Body of pancreas (tissue), 4 donors: Measurements from ENCODE around the gene ACVR1. TPM values are rescaled to one million over a fixed set of nuclear protein-coding genes. Genes with fewer than 3 reads are reported as not detected.
A peak's percentile ranks its signal among the peaks of the same experiment; 100 is the strongest.
"Not testable (repeated sequence)": the region's sequence is repeated elsewhere in the genome, so short reads cannot be mapped to it uniquely, and the experiment has no call there.

ENCODE experiments used
- ATAC-seq: fragments of 150-250 bp; one replicate; pipeline ENCODE4 v1.9.1; 2016
- DNase-seq, 4 donors: peaks; one replicate each; pipeline ENCODE4 v3.0.0-alpha.2; 2019
- H3K27ac ChIP-seq, 4 donors: fragments of 200-600 bp; sonication (generic); 1 replicate in 3 of 4; 2 replicates in 1 of 4; pipeline versions ENCODE4 v1.5.1 to v1.6.1; 2016 to 2019; ENCODE audit warnings: mild to moderate bottlenecking in 1 of 4, mixed read lengths in 1 of 4, moderate library complexity in 1 of 4
- H3K27me3 ChIP-seq, 2 donors: fragments of 200-600 bp; sonication (generic); one replicate each; pipeline ENCODE4 v1.6.0; 2016; ENCODE audit warnings: mild to moderate bottlenecking in 1 of 2
- H3K36me3 ChIP-seq, 2 donors: fragments of 200-600 bp; sonication (generic); replicated peaks in 1 of 2; 2 replicates each; pipeline ENCODE4 v1.5.1; 2016; ENCODE audit warnings: low read depth in 2 of 2; ENCODE audit not compliant: insufficient read depth in 1 of 2
- H3K4me1 ChIP-seq: fragments of 200-600 bp; sonication (generic); one replicate; pipeline ENCODE4 v1.6.0; 2016
- H3K4me3 ChIP-seq, 2 donors: fragments of 200-600 bp; sonication (generic); 1 replicate in 1 of 2; 2 replicates in 1 of 2; pipeline ENCODE4 v1.5.1; 2016 to 2019
- H3K9me3 ChIP-seq, 3 donors: fragments of 200-600 bp; sonication (generic); 1 replicate in 2 of 3; 2 replicates in 1 of 3; pipeline ENCODE4 v1.5.1; 2016
- POLR2A ChIP-seq, 3 donors: fragments of 450-650 bp; IDR thresholded peaks; one replicate each; pipeline ENCODE4 v1.6.1; 2016; ENCODE audit warnings: antibody characterized with exemption in 3 of 3, mild to moderate bottlenecking in 2 of 3
- WGBS, 2 donors: methylation state at CpG; one replicate each; pipeline ENCODE4 v1.1.5; 2017; 5-methylcytosine and 5-hydroxymethylcytosine counted together
- intact Hi-C: fragments of 100-400 bp; cut with DNase I; formaldehyde crosslinking; loops from one replicate; pipeline ENCODE4 v1.15.1; 2023
- total RNA-seq, 2 donors: library from RNA; depleted of rRNA; stranded (reverse); fragments of >200 nt; gene quantifications; one replicate each; pipeline ENCODE4 v1.1.0, GENCODE V29; 2016
- TF ChIP-seq, protein P1 (sequence below), 7 experiments: fragments of 450-650 bp in 4 of 7; fragments of 200-600 bp in 3 of 7; sonication (generic) in 3 of 7; IDR thresholded peaks; one replicate each; pipeline ENCODE4 v1.5.1; 2016 to 2019; ENCODE audit warnings: antibody characterized with exemption in 7 of 7

Gene ACVR1
- total RNA-seq, 2 donors from 2014 or later, result 14.0 to 18.5 TPM

GRCh38 chr2:157891643-157892041, 15.5 kb upstream of the ACVR1 start:
- Histone ChIP-seq H3K27me3 (no peaks in the 10 kb centered on the region), H3K36me3 (no peaks in the 10 kb centered on the region), H3K27ac (no peak overlapping the region), H3K4me3 (no peak overlapping the region), H3K9me3 (no peaks in the 10 kb centered on the region), H3K4me1 (no peaks in the 10 kb centered on the region)
- intact Hi-C loops, result no loop called here
- no peak for TF ChIP-seq POLR2A (IDR thresholded peaks at IDR 0.05)
- TF ChIP-seq, protein P1, sequence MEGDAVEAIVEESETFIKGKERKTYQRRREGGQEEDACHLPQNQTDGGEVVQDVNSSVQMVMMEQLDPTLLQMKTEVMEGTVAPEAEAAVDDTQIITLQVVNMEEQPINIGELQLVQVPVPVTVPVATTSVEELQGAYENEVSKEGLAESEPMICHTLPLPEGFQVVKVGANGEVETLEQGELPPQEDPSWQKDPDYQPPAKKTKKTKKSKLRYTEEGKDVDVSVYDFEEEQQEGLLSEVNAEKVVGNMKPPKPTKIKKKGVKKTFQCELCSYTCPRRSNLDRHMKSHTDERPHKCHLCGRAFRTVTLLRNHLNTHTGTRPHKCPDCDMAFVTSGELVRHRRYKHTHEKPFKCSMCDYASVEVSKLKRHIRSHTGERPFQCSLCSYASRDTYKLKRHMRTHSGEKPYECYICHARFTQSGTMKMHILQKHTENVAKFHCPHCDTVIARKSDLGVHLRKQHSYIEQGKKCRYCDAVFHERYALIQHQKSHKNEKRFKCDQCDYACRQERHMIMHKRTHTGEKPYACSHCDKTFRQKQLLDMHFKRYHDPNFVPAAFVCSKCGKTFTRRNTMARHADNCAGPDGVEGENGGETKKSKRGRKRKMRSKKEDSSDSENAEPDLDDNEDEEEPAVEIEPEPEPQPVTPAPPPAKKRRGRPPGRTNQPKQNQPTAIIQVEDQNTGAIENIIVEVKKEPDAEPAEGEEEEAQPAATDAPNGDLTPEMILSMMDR (IDR thresholded peaks at IDR 0.05), result no peak
- no peak for ATAC-seq
- no peak for DNase-seq
- 86 to 89% methylated on average over 1 of the region's 1 CpG for WGBS, 2 donors

- intact Hi-C loops, result no loop called here
- Histone ChIP-seq H3K27ac (no peak overlapping the region), H3K4me3 (no peak overlapping the region), H3K9me3 (no peaks in the 10 kb centered on the region), H3K27me3 (no peaks in the 10 kb centered on the region), H3K36me3 (no peaks in the 10 kb centered on the region), H3K4me1 (no peaks in the 10 kb centered on the region)
- WGBS, 2 donors, result 70 to 72% methylated on average over 2 of the region's 2 CpGs
- TF ChIP-seq, protein P1 (IDR thresholded peaks at IDR 0.05), result no peak
- no peak for TF ChIP-seq POLR2A (IDR thresholded peaks at IDR 0.05)
- DNase-seq (no peak), ATAC-seq (no peak)
Observed at GRCh38 chr2:157890969-157891642, 15.0 kb upstream of the ACVR1 start.

GRCh38 chr2:157887946-157888345, 11.8 kb upstream of the ACVR1 start:
- H3K27ac ChIP-seq, result no peak overlapping the region
- no peak for TF ChIP-seq POLR2A (IDR thresholded peaks at IDR 0.05)
- TF ChIP-seq, protein P1 (IDR thresholded peaks at IDR 0.05), result no peak
- no peaks in the 10 kb centered on the region for H3K27me3 ChIP-seq
- no peaks in the 10 kb centered on the region for H3K9me3 ChIP-seq
- no peak overlapping the region for H3K4me3 ChIP-seq
- ATAC-seq, result no peak
- H3K36me3 ChIP-seq, result no peaks in the 10 kb centered on the region
- DNase-seq, result no peak
- WGBS, 2 donors, result 54 to 55% methylated on average over 3 of the region's 3 CpGs
- intact Hi-C loops, result no loop called here
- H3K4me1 ChIP-seq, result no peaks in the 10 kb centered on the region

DNA sequence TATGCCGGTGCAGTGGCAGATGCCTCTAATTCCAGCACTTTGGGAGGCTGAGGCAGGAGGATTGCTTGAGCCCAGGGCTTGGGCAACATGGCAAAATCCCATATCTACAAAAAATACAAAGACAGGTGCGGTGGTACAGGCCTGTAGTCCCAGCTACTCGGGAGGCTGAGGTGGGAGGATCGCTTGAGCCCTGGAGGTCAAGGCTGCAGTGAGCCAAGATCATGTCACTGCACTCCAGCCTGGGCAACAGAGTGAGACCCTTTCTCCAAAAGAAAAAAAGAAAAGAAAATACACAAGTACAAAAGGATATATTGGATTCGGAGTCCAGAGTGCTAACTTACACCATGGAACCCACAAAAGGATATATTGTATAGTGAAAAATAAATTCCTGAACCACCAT, 8.4 kb upstream of the ACVR1 start:
- H3K27me3 ChIP-seq, H3K9me3 ChIP-seq, DNase-seq, H3K36me3 ChIP-seq, H3K4me3 ChIP-seq, intact Hi-C loops, ATAC-seq, H3K27ac ChIP-seq: not testable (repeated sequence)
- H3K4me1 ChIP-seq, result peaks cover 20% of the 10 kb centered on the region
- 75 to 79% methylated on average over 5 of the region's 5 CpGs for WGBS, 2 donors

GRCh38 chr2:157880927-157881326, 4.8 kb upstream of the ACVR1 start:
- Histone ChIP-seq H3K36me3 (no peaks in the 10 kb centered on the region), H3K4me1 (peaks cover 29% of the 10 kb centered on the region), H3K27me3 (no peaks in the 10 kb centered on the region), H3K4me3 (no peak overlapping the region), H3K9me3 (no peaks in the 10 kb centered on the region), H3K27ac (peak overlapping the region in 1 of 4 donors; percentile 41)
- intact Hi-C loops, result no loop called here
- ATAC-seq (no peak), DNase-seq (no peak)
- WGBS, 2 donors, result 28 to 32% methylated on average over 3 of the region's 3 CpGs
- no peak for TF ChIP-seq POLR2A (IDR thresholded peaks at IDR 0.05)
- TF ChIP-seq, protein P1 (IDR thresholded peaks at IDR 0.05), result no peak
